PC-9 (cell line): Measurements from ENCODE around the gene DHRS7B.

Experiments used
- CTCF ChIP-seq: fragments of 200-600 bp; sonication (generic); conservative IDR thresholded peaks from 2 replicates; pipeline ENCODE4 v1.6.1; 2017; ENCODE audit warnings: mixed run types, antibody characterized with exemption, mild to moderate bottlenecking, moderate library complexity
- EZH2 ChIP-seq: fragments of 200-600 bp; sonication (generic); IDR thresholded peaks from 2 replicates; pipeline ENCODE4 v1.8.0; 2017; ENCODE audit warnings: antibody characterized with exemption, low read depth

GRCh38 chr17:21202512-21202911, 75.7 kb downstream of the DHRS7B start:
- TF ChIP-seq EZH2 (no peak), CTCF (no peak)
